ENCODE measurements around the gene ACIN1.

The ACIN1 gene

DNA sequence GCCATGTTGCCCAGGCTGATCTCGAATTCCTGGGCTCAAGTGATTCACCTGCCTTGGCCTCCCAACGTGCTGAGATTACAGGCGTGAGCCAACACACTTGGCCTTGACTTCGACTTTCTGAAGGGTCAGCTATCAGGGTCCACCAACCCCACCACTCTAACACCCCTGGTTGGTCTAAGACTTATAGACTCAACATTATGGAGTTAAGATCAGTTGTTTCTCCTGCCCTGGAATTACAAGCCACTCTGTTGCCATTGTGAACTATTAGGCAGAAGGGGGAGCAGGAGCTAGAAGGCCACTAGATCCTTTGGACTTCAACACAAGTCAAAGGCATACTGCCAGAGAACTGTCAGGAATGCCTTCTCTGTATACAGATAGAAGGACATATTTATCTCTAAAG, 54.8 kb downstream of the ACIN1 start:
- no peak for TF ChIP-seq TCF12 (IDR thresholded peaks at IDR 0.05; ENCODE audit: low read depth)
- TF ChIP-seq ZBTB7A (IDR thresholded peaks at IDR 0.05; ENCODE audit: low read depth): no peak
- no peak for TF ChIP-seq CREB1 (IDR thresholded peaks at IDR 0.05; ENCODE audit: low read depth)
- no peak for TF ChIP-seq TAF1 (IDR thresholded peaks at IDR 0.05; ENCODE audit: low read depth)
- TF ChIP-seq, protein P1, sequence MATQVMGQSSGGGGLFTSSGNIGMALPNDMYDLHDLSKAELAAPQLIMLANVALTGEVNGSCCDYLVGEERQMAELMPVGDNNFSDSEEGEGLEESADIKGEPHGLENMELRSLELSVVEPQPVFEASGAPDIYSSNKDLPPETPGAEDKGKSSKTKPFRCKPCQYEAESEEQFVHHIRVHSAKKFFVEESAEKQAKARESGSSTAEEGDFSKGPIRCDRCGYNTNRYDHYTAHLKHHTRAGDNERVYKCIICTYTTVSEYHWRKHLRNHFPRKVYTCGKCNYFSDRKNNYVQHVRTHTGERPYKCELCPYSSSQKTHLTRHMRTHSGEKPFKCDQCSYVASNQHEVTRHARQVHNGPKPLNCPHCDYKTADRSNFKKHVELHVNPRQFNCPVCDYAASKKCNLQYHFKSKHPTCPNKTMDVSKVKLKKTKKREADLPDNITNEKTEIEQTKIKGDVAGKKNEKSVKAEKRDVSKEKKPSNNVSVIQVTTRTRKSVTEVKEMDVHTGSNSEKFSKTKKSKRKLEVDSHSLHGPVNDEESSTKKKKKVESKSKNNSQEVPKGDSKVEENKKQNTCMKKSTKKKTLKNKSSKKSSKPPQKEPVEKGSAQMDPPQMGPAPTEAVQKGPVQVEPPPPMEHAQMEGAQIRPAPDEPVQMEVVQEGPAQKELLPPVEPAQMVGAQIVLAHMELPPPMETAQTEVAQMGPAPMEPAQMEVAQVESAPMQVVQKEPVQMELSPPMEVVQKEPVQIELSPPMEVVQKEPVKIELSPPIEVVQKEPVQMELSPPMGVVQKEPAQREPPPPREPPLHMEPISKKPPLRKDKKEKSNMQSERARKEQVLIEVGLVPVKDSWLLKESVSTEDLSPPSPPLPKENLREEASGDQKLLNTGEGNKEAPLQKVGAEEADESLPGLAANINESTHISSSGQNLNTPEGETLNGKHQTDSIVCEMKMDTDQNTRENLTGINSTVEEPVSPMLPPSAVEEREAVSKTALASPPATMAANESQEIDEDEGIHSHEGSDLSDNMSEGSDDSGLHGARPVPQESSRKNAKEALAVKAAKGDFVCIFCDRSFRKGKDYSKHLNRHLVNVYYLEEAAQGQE (IDR thresholded peaks at IDR 0.05; ENCODE audit: low read depth): no peak
- no peak for TF ChIP-seq TEAD4 (IDR thresholded peaks at IDR 0.05)
- TF ChIP-seq, protein P2, sequence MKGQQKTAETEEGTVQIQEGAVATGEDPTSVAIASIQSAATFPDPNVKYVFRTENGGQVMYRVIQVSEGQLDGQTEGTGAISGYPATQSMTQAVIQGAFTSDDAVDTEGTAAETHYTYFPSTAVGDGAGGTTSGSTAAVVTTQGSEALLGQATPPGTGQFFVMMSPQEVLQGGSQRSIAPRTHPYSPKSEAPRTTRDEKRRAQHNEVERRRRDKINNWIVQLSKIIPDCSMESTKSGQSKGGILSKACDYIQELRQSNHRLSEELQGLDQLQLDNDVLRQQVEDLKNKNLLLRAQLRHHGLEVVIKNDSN (IDR thresholded peaks at IDR 0.05): no peak
- no peak for TF ChIP-seq FOXM1 (IDR thresholded peaks at IDR 0.05; ENCODE audit: borderline replicate concordance, low read depth)
- TF ChIP-seq RAD21 (IDR thresholded peaks at IDR 0.05; ENCODE audit: low read depth): no peak
- no peak for TF ChIP-seq CEBPB (IDR thresholded peaks at IDR 0.05)
- TF ChIP-seq, protein P3, sequence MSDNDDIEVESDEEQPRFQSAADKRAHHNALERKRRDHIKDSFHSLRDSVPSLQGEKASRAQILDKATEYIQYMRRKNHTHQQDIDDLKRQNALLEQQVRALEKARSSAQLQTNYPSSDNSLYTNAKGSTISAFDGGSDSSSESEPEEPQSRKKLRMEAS (IDR thresholded peaks at IDR 0.05): no peak
- no peak for TF ChIP-seq EGR1 (IDR thresholded peaks at IDR 0.05)

DNA sequence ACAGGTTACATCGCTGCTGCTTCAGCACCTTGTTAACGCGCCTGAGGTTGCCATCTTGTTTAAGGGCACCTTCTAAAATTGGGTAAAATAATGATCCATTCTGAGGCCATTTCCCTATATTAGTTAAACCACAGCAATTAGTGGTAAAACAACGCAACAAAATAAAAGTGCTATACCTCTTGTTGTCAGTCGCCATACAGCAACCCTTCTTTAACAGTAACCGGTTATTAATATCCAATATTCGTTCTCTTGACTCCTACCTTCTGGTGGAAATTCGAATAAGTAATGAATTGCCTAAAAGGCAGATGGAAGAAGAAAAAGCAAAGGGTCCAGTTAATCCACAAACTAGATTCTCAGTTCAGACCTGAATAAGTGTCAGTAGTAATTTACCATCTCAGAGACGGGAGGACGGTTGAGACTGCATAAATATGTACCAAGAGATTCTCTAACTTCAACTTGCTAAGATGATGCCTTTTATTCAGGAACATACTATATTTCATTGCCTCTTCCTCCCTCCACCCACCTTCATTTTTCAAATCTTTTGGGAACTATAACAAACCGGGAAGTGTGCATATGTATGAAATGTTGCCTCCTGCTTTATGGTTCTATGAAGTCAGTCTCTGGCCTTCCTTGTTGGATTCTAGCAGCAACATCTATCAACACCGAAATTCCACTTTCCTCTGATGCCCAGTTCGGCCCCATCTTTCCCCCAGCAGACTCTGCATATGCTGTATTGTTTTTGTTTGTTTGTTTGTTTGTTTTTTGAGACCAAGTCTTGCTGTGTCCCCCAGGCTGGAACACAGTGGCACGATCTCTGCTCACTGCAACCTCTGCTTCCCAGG, 59.4 kb downstream of the ACIN1 start:
- no peak for TF ChIP-seq ZBTB7A (IDR thresholded peaks at IDR 0.05; ENCODE audit: low read depth)
- TF ChIP-seq, protein P1 (IDR thresholded peaks at IDR 0.05; ENCODE audit: low read depth): no peak
- TF ChIP-seq EP300 (IDR thresholded peaks at IDR 0.05; ENCODE audit: borderline replicate concordance): no peak
- no peak for TF ChIP-seq EGR1 (IDR thresholded peaks at IDR 0.05)
- no peak for TF ChIP-seq YY1 (IDR thresholded peaks at IDR 0.05; ENCODE audit: low read depth)
- TF ChIP-seq TEAD4 (IDR thresholded peaks at IDR 0.05): no peak
- TF ChIP-seq RAD21 (IDR thresholded peaks at IDR 0.05; ENCODE audit: low read depth): no peak
- no peak for TF ChIP-seq NFIC (IDR thresholded peaks at IDR 0.05)
- TF ChIP-seq CREB1 (IDR thresholded peaks at IDR 0.05; ENCODE audit: low read depth): no peak
- no peak for TF ChIP-seq CEBPB (IDR thresholded peaks at IDR 0.05)
- TF ChIP-seq TCF12 (IDR thresholded peaks at IDR 0.05; ENCODE audit: low read depth): no peak
- TF ChIP-seq, protein P3 (IDR thresholded peaks at IDR 0.05): no peak
- TF ChIP-seq TAF1 (IDR thresholded peaks at IDR 0.05; ENCODE audit: low read depth): no peak
- TF ChIP-seq, protein P2 (IDR thresholded peaks at IDR 0.05): no peak
- TF ChIP-seq FOXM1 (IDR thresholded peaks at IDR 0.05; ENCODE audit: borderline replicate concordance, low read depth): no peak

DNA sequence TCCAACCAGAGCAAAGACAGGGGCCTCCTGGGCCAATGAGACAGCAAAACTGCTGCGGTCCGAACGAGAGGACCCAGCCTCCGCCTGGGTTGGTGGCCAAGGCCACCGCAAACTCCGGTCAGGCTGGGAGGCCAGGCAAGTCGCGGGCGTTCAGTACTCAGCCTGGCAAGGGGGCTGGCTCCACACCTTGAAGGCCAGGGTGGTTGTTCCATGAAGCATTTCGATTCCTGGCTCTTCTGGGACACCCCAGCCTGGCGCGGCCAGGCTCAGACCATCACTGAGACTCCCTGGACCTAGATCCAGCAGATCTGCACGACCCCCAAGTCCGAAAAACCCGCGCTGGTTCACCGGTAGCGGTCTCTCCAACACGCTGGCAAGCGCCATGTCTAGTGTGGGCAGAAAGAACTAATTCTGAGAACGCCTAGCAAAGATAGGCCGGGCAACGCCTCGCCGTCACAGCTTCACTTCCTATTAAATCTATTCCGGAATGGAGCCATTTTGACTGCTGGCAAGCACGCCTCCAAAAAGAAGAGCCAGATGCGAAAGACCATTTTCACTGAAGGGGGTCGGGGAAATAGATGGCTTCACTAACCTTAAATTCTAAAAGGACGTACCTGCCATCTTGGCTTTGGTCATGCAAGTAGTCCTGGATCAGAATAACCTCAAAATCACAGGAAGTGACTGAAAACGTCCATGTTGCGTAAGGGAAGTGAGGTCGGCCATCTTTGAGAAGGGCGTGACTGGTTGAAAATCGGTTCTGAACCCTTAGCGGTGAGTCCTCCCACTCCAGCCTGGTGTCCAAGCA, 60.2 kb downstream of the ACIN1 start, which contains the start of gene PSMB5:
PSMB5 (minus strand) TSS at position 403 of the 805 bp plus-strand sequence; CDS start at position 384, 19 bp downstream.
- TF ChIP-seq RAD21 (IDR thresholded peaks at IDR 0.05; ENCODE audit: low read depth): no peak
- no peak for TF ChIP-seq FOXM1 (IDR thresholded peaks at IDR 0.05; ENCODE audit: borderline replicate concordance, low read depth)
- no peak for TF ChIP-seq ZBTB7A (IDR thresholded peaks at IDR 0.05; ENCODE audit: low read depth)
- TF ChIP-seq, protein P3 (IDR thresholded peaks at IDR 0.05): no peak
- no peak for TF ChIP-seq EP300 (IDR thresholded peaks at IDR 0.05; ENCODE audit: borderline replicate concordance)
- TF ChIP-seq, protein P1 (IDR thresholded peaks at IDR 0.05; ENCODE audit: low read depth): no peak
- TF ChIP-seq CREB1 (IDR thresholded peaks at IDR 0.05; ENCODE audit: low read depth): peak; percentile 90
- TF ChIP-seq NFIC (IDR thresholded peaks at IDR 0.05): no peak
- peak; percentile 90 for TF ChIP-seq EGR1 (IDR thresholded peaks at IDR 0.05)
- TF ChIP-seq, protein P2 (IDR thresholded peaks at IDR 0.05): peak; percentile 32; the same call in 1 of the 2 replicates
- TF ChIP-seq TAF1 (IDR thresholded peaks at IDR 0.05; ENCODE audit: low read depth): peak; percentile 84
- TF ChIP-seq TCF12 (IDR thresholded peaks at IDR 0.05; ENCODE audit: low read depth): no peak
- peak; percentile 69 for TF ChIP-seq CEBPB (IDR thresholded peaks at IDR 0.05)
- TF ChIP-seq TEAD4 (IDR thresholded peaks at IDR 0.05): no peak
- TF ChIP-seq YY1 (IDR thresholded peaks at IDR 0.05; ENCODE audit: low read depth): peak; percentile 95

Measured in Ishikawa (cell line).